A549 (cell line): ENCODE measurements around the gene CERS3. TPM values are rescaled to one million over a fixed set of nuclear protein-coding genes. Genes with fewer than 3 reads are reported as not detected.

Source experiments
- ATAC-seq, 2 experiments: fragments of 200-7000 bp in 1 of 2; fragments of >200 bp in 1 of 2; cut with Nextera tagmentation in 1 of 2; cut with Tn5 transposase in 1 of 2; 3 replicates each; pipeline versions ENCODE4 v1.8.0 to v1.9.1; 2018 to 2020; ENCODE audit warnings: mild to moderate bottlenecking in 1 of 2, moderate library complexity in 1 of 2
- CTCF ChIA-PET: fragments of 300-600 bp; sonication (Branson Sonifier 250); formaldehyde crosslinking; extraction: SDS; loops from one replicate; lab custom pipeline; 2021; ENCODE audit warnings: antibody characterized with exemption, inconsistent platforms; lab: Yijun Ruan, JAX
- POLR2A ChIA-PET: fragments of 350-600 bp; formaldehyde crosslinking; extraction: SDS; loops from one replicate; lab custom pipeline; 2021; ENCODE audit warnings: antibody characterized with exemption, inconsistent platforms; lab: Yijun Ruan, JAX
- DNase-seq, 2 experiments: peaks; one replicate each; pipeline versions ENCODE4 v3.0.0 to v3.0.0-alpha.2; 2011 to 2016; ENCODE audit warnings: low read depth in 1 of 2, low spot score in 1 of 2
- FAIRE-seq: peaks from 2 replicates; lab custom pipeline; 2011; peaks lifted over from hg19 to GRCh38; lab: Jason Lieb, UNC
- H3K27ac ChIP-seq, 2 experiments: fragments of >200 bp; sonication (Bioruptor Twin); formaldehyde crosslinking; 3 replicates each; pipeline ENCODE4 v1.5.1; 2016 to 2017
- H3K4me1 ChIP-seq: fragments of >200 bp; sonication (Bioruptor Twin); formaldehyde crosslinking; 3 replicates; pipeline ENCODE4 v1.6.1; 2016
- H3K4me2 ChIP-seq: fragments of >200 bp; sonication (Bioruptor Twin); formaldehyde crosslinking; 3 replicates; pipeline ENCODE4 v1.6.1; 2016
- H3K4me3 ChIP-seq: fragments of >200 bp; sonication (Bioruptor Twin); formaldehyde crosslinking; 3 replicates; pipeline ENCODE4 v1.5.1; 2016
- H3K9me3 ChIP-seq: fragments of >200 bp; sonication (Bioruptor Twin); formaldehyde crosslinking; 3 replicates; pipeline ENCODE4 v1.6.1; 2016
- BCL3 ChIP-seq: fragments of >200 bp; sonication (Bioruptor Twin); formaldehyde crosslinking; IDR thresholded peaks from 3 replicates; pipeline ENCODE4 v1.6.1; 2016
- BHLHE40 ChIP-seq: IDR thresholded peaks from 2 replicates; pipeline ENCODE4 v1.6.1; 2012; ENCODE audit warnings: low read depth, low read length, inconsistent platforms
- CHD4 ChIP-seq: fragments of 200-600 bp; sonication (generic); IDR thresholded peaks from 2 replicates; pipeline ENCODE4 v1.6.1; 2016; ENCODE audit warnings: antibody characterized with exemption, mild to moderate bottlenecking, borderline replicate concordance
- CTCF ChIP-seq: fragments of >200 bp; sonication (Bioruptor Twin); formaldehyde crosslinking; IDR thresholded peaks from 3 replicates; pipeline ENCODE4 v1.5.1; 2016
- EHMT2 ChIP-seq: fragments of 200-600 bp; sonication (generic); IDR thresholded peaks from 2 replicates; pipeline ENCODE4 v1.6.1; 2016; ENCODE audit warnings: antibody characterized with exemption, low read depth, mild to moderate bottlenecking, moderate library complexity
- ELK1 ChIP-seq: fragments of 150-350 bp; IDR thresholded peaks from 2 replicates; pipeline ENCODE4 v1.6.1; 2014; ENCODE audit warnings: low read depth, mild to moderate bottlenecking, low read length
- EP300 ChIP-seq, 2 experiments: fragments of >200 bp; sonication (Bioruptor Twin); formaldehyde crosslinking; IDR thresholded peaks; 2 replicates in 1 of 2; 3 replicates in 1 of 2; pipeline ENCODE4 v1.6.1; 2016 to 2017
- ESRRA ChIP-seq: fragments of 150-350 bp; IDR thresholded peaks from 2 replicates; pipeline ENCODE4 v1.6.1; 2014; ENCODE audit warnings: mild to moderate bottlenecking, low read length, borderline replicate concordance
- GATA3 ChIP-seq: IDR thresholded peaks from 2 replicates; pipeline ENCODE4 v1.6.1; 2012; ENCODE audit warnings: borderline replicate concordance
- HDAC2 ChIP-seq: fragments of 200-600 bp; sonication (generic); IDR thresholded peaks from 2 replicates; pipeline ENCODE4 v1.6.1; 2016
- HES2 ChIP-seq: fragments of >200 bp; sonication (Bioruptor Twin); formaldehyde crosslinking; IDR thresholded peaks from 2 replicates; pipeline ENCODE4 v1.6.1; 2016
- HOXA7 ChIP-seq: fragments of 250-450 bp; sonication (Bioruptor Pico); IDR thresholded peaks from 2 replicates; pipeline ENCODE4 v1.5.0; 2020; ENCODE audit warnings: mild to moderate bottlenecking, moderate library complexity
- JUN ChIP-seq, 2 experiments: fragments of >200 bp; sonication (Bioruptor Twin); formaldehyde crosslinking; IDR thresholded peaks; 2 replicates in 1 of 2; 3 replicates in 1 of 2; pipeline ENCODE4 v1.6.1; 2016 to 2017
- MAFK ChIP-seq: fragments of 450-650 bp; IDR thresholded peaks from 2 replicates; pipeline ENCODE4 v1.6.1; 2014; ENCODE audit not compliant: partially characterized antibody
- PBX3 ChIP-seq: IDR thresholded peaks from 2 replicates; pipeline ENCODE4 v1.6.1; 2012
- POLR2A ChIP-seq: IDR thresholded peaks from 2 replicates; pipeline ENCODE4 v1.6.1; 2012; ENCODE audit warnings: mild to moderate bottlenecking, low read length
- POLR2AphosphoS2 ChIP-seq: conservative IDR thresholded peaks from 2 replicates; pipeline ENCODE4 v1.6.1; 2012; ENCODE audit warnings: low read length, improper control_type of control experiment, inconsistent platforms
- RAD21 ChIP-seq, 2 experiments: fragments of >200 bp in 1 of 2; sonication (Bioruptor Twin) in 1 of 2; formaldehyde crosslinking in 1 of 2; IDR thresholded peaks in 1 of 2; conservative IDR thresholded peaks in 1 of 2; 2 replicates in 1 of 2; 3 replicates in 1 of 2; pipeline ENCODE4 v1.6.1; 2012 to 2018; ENCODE audit warnings: inconsistent platforms in 1 of 2
- RARB ChIP-seq: fragments of 250-450 bp; sonication (Bioruptor Pico); IDR thresholded peaks from 2 replicates; pipeline ENCODE4 v1.8.0; 2021; ENCODE audit warnings: mild to moderate bottlenecking, moderate library complexity
- REST ChIP-seq: fragments of 200-600 bp; sonication (generic); IDR thresholded peaks from 2 replicates; pipeline ENCODE4 v1.6.1; 2016; ENCODE audit warnings: antibody characterized with exemption, mild to moderate bottlenecking, moderate library complexity
- SMC3 ChIP-seq: fragments of >200 bp; sonication (Bioruptor Twin); formaldehyde crosslinking; IDR thresholded peaks from 3 replicates; pipeline ENCODE4 v1.6.1; 2018; ENCODE audit warnings: inconsistent platforms
- TFCP2L1 ChIP-seq: fragments of 250-450 bp; sonication (Bioruptor Pico); IDR thresholded peaks from 2 replicates; pipeline ENCODE4 v1.5.0; 2021; ENCODE audit warnings: mild to moderate bottlenecking
- ZC3H11A ChIP-seq: fragments of 450-650 bp; IDR thresholded peaks from 2 replicates; pipeline ENCODE4 v1.6.1; 2014; ENCODE audit warnings: antibody characterized with exemption, mild to moderate bottlenecking
- WGBS: methylation state at CpG from one replicate; pipeline ENCODE4 v1.1.6; 2017; ENCODE audit errors: missing lambda C conversion rate; 5-methylcytosine and 5-hydroxymethylcytosine counted together
- polyA minus RNA-seq: library from RNA; depleted of rRNA, polyadenylated mRNA; stranded (reverse); fragments of >200 nt; gene quantifications from 2 replicates; pipeline ENCODE4 v1.2.3, GENCODE V29; 2011; rRNA and poly(A)+ RNA removed
- polyA plus RNA-seq, 4 experiments: library from polyadenylated mRNA; depleted of rRNA in 3 of 4; stranded (reverse); fragments of >200 nt; fragmentation: RNase III in 1 of 4; extraction: RNeasy Plus Mini Kit Qiagen cat#74134 plus additional on column Dnase treatment in 1 of 4; gene quantifications; 2 replicates in 3 of 4; 3 replicates in 1 of 4; pipeline ENCODE4 v1.2.3, GENCODE V29; 2011 to 2017

The CERS3 gene
- not detected in 2 replicates for polyA plus RNA-seq (2011; rRNA removed)
- not detected in 2 replicates for polyA plus RNA-seq (2012; cell fraction: cytosol; rRNA removed)
- not detected in 2 replicates for polyA plus RNA-seq (2012; cell fraction: nucleus; rRNA removed)
- polyA plus RNA-seq (2017; fragmentation: RNase III; extraction: RNeasy Plus Mini Kit Qiagen cat#74134 plus additional on column Dnase treatment), result not detected in 3 replicates
- polyA minus RNA-seq, result not detected in 2 replicates

- CTCF ChIA-PET, result interaction anchor here (0.6 kb wide), 1 partner anchor 874 kb away, joined by 3 read pairs; no protein-coding TSS in a partner anchor
- TF ChIP-seq MAFK, result no peak
- TF ChIP-seq, all 56 proteins: peak for 0
- H3K9me3 ChIP-seq, result peaks cover 4% of the 10 kb centered on the region; the same call in 2 of the 3 replicates
- no peaks in the 10 kb centered on the region for H3K4me1 ChIP-seq
- DNase-seq (no peak), FAIRE-seq (no peak), ATAC-seq (no peak)
- POLR2A ChIA-PET, result no interaction called here
- H3K27ac ChIP-seq, result no peak within 1 kb of the TSS
- 27% methylated on average over 10 of the region's 10 CpGs for WGBS
- H3K4me2 ChIP-seq, result no peak within 1 kb of the TSS
- H3K4me3 ChIP-seq, result no peak within 1 kb of the TSS
Observed at GRCh38 chr15:100528833-100529428, at the start of gene CERS3. TSS of gene CERS3 (minus strand) at chr15:100528950. CDS start at chr15:100501849, 27,101 bp downstream.

- ATAC-seq, result no peak
- H3K4me3 ChIP-seq, result no peak overlapping the region
- H3K4me1 ChIP-seq, result no peaks in the 10 kb centered on the region
- TF ChIP-seq GATA3, result no peak
- TF ChIP-seq HDAC2, result no peak
- no peak for TF ChIP-seq ELK1
- TF ChIP-seq POLR2AphosphoS2, result no peak
- TF ChIP-seq SMC3, result no peak
- no peak for TF ChIP-seq ESRRA
- no peak for TF ChIP-seq POLR2A
- TF ChIP-seq TFCP2L1 (CRISPR knock-in tag), result no peak
- no peak for TF ChIP-seq PBX3
- TF ChIP-seq EP300 (IDR thresholded peaks at IDR 0.05), result no peak
- TF ChIP-seq EHMT2, result no peak
- no peak for TF ChIP-seq CHD4
- no peak for TF ChIP-seq BHLHE40
- no peak for TF ChIP-seq ZC3H11A
- no peak for TF ChIP-seq BCL3
- TF ChIP-seq RAD21 (conservative IDR thresholded peaks at IDR 0.05 in 1 of 2, IDR thresholded peaks at IDR 0.05 in 1 of 2), result no peak
- no peak for DNase-seq
- ChIA-PET POLR2A (interaction anchor here (0.7 to 1.8 kb wide), 2 partner anchors 224 to 232 kb away, joined by 4 to 9 read pairs; partner anchors contain the start of gene ADAMTS17), CTCF (interaction anchor here (0.9 to 6.8 kb wide), 9 partner anchors 10 to 784 kb away, joined by 3 to 120 read pairs (median 7); partner anchors contain the start of gene ADAMTS17)
- no peak overlapping the region for H3K27ac ChIP-seq
- peak; percentile 61 for FAIRE-seq
- H3K4me2 ChIP-seq, result no peak overlapping the region
- 86% methylated on average over 4 of the region's 4 CpGs for WGBS
- no peaks in the 10 kb centered on the region for H3K9me3 ChIP-seq
Observed at GRCh38 chr15:100573526-100573925, 44.8 kb upstream of the CERS3 start.

GRCh38 chr15:100572362-100572983, 43.7 kb upstream of the CERS3 start:
- WGBS, result 44% methylated on average over 4 of the region's 4 CpGs
- DNase-seq (peak in 1 of 2 experiments; percentile 29), ATAC-seq (no peak), FAIRE-seq (peak; percentile 89)
- Histone ChIP-seq H3K4me2 (no peak overlapping the region), H3K27ac (no peak overlapping the region), H3K9me3 (no peaks in the 10 kb centered on the region), H3K4me3 (no peak overlapping the region), H3K4me1 (no peaks in the 10 kb centered on the region)
- ChIA-PET CTCF (interaction anchor here (0.7 to 6.8 kb wide), 21 partner anchors 9 to 783 kb away, joined by 3 to 120 read pairs (median 4); partner anchors contain the start of gene ADAMTS17), POLR2A (interaction anchor here (1.8 kb wide), 1 partner anchor 223 kb away, joined by 9 read pairs; no protein-coding TSS in a partner anchor)
- TF ChIP-seq JUN (IDR thresholded peaks at IDR 0.05) (no peak), RAD21 (conservative IDR thresholded peaks at IDR 0.05 in 1 of 2, IDR thresholded peaks at IDR 0.05 in 1 of 2) (peak; percentile 36 to 57; a peak in 4 of 5 replicates), HOXA7 (no peak), CTCF (peak; percentile 59), RARB (CRISPR knock-in tag) (no peak), REST (no peak), HES2 (no peak)
